Right atrium auricular region (tissue), 2 donors: Measurements from ENCODE around the gene OPN1SW. TPM values are rescaled to one million over a fixed set of nuclear protein-coding genes. Genes with fewer than 3 reads are reported as not detected.

ENCODE experiments used
- DNase-seq: peaks from one replicate; pipeline ENCODE4 v3.0.0-alpha.2; 2019; ENCODE audit warnings: low spot score
- H3K27ac ChIP-seq, 2 donors: fragments of 200-600 bp; sonication (generic); 1 replicate in 1 of 2; 2 replicates in 1 of 2; pipeline ENCODE4 v1.5.1; 2016 to 2019
- H3K27me3 ChIP-seq, 2 donors: fragments of 200-600 bp; sonication (generic); one replicate each; pipeline versions ENCODE4 v1.5.1 to v1.6.0; 2017 to 2019
- H3K36me3 ChIP-seq: fragments of 200-600 bp; sonication (generic); one replicate; pipeline ENCODE4 v1.5.1; 2016
- H3K4me1 ChIP-seq, 2 donors: fragments of 200-600 bp; sonication (generic); one replicate each; pipeline versions ENCODE4 v1.5.1 to v1.6.0; 2017 to 2019
- H3K4me3 ChIP-seq, 2 donors: fragments of 200-600 bp; sonication (generic); 1 replicate in 1 of 2; 2 replicates in 1 of 2; pipeline ENCODE4 v1.5.1; 2017 to 2019; ENCODE audit warnings: mild to moderate bottlenecking in 1 of 2, moderate library complexity in 1 of 2
- H3K9me3 ChIP-seq, 2 donors: fragments of 200-600 bp; sonication (generic); one replicate each; pipeline ENCODE4 v1.5.1; 2019
- CTCF ChIP-seq, 2 donors: fragments of 200-600 bp; sonication (generic); IDR thresholded peaks; one replicate each; pipeline ENCODE4 v1.5.1; 2019; ENCODE audit warnings: antibody characterized with exemption in 2 of 2
- total RNA-seq, 2 donors: library from RNA; depleted of rRNA; stranded (reverse); fragments of >200 nt; gene quantifications; one replicate each; pipeline ENCODE4 v1.1.0, GENCODE V29; 2016

Gene OPN1SW
- total RNA-seq, 2 donors from 2014 or later: not detected

GRCh38 chr7:128728598-128728997 is 47.0 kb downstream of the OPN1SW start:
- Histone ChIP-seq H3K27me3 (no peaks in the 10 kb centered on the region), H3K36me3 (no peaks in the 10 kb centered on the region), H3K27ac (no peak overlapping the region), H3K9me3 (no peaks in the 10 kb centered on the region), H3K4me3 (no peak overlapping the region), H3K4me1 (no peaks in the 10 kb centered on the region)
- no peak for DNase-seq
- TF ChIP-seq CTCF (IDR thresholded peaks at IDR 0.05): no peak

DNA sequence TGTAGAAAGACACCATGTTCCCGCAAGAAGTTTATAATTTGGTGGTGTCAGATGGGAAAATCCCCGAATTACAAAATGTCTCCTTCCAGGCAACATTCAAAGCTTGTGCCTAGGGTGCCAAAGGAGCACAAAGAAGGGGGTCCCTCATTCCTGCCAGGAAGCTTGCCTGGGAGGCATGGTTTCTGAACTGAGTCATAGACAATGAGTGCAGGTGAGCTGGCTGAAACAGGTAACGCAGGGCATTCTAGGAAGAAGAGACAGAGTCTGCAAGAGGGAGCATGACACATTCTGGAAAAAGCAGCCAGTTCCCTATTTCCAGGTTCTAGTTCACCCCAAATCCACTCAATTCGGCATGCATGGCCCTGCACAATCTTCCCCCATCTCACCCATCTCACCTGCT is 48.4 kb downstream of the OPN1SW start:
- no peak overlapping the region for H3K27ac ChIP-seq

DNA sequence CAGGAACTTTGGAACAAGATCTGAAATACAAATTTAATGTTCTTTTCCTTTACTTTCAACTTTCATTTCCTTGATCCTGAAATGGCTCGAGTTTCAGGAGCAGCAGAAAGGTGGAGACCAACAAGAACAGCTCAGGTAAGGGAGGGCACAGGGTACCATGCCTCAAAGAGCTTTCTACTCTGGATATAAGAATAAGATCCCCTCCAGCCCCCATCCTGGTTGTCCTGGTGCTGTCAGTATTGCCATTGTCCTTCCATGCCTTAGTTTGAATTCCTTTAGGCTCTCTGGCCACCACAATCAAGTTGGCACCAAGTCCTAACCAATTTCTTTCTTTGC is 48.9 kb downstream of the OPN1SW start:
- H3K27ac ChIP-seq: no peak overlapping the region
- no peaks in the 10 kb centered on the region for H3K27me3 ChIP-seq
- no peaks in the 10 kb centered on the region for H3K36me3 ChIP-seq
- H3K4me1 ChIP-seq: no peaks in the 10 kb centered on the region
- no peak overlapping the region for H3K4me3 ChIP-seq
- DNase-seq: no peak
- TF ChIP-seq CTCF (IDR thresholded peaks at IDR 0.05): no peak
- H3K9me3 ChIP-seq: no peaks in the 10 kb centered on the region

More for the DNA sequence above, 48.4 kb downstream of the OPN1SW start:
- DNase-seq: no peak
- H3K9me3 ChIP-seq: no peaks in the 10 kb centered on the region
- H3K27me3 ChIP-seq: no peaks in the 10 kb centered on the region
- no peak for TF ChIP-seq CTCF (IDR thresholded peaks at IDR 0.05)
- no peaks in the 10 kb centered on the region for H3K36me3 ChIP-seq
- no peaks in the 10 kb centered on the region for H3K4me1 ChIP-seq
- no peak overlapping the region for H3K4me3 ChIP-seq

DNA sequence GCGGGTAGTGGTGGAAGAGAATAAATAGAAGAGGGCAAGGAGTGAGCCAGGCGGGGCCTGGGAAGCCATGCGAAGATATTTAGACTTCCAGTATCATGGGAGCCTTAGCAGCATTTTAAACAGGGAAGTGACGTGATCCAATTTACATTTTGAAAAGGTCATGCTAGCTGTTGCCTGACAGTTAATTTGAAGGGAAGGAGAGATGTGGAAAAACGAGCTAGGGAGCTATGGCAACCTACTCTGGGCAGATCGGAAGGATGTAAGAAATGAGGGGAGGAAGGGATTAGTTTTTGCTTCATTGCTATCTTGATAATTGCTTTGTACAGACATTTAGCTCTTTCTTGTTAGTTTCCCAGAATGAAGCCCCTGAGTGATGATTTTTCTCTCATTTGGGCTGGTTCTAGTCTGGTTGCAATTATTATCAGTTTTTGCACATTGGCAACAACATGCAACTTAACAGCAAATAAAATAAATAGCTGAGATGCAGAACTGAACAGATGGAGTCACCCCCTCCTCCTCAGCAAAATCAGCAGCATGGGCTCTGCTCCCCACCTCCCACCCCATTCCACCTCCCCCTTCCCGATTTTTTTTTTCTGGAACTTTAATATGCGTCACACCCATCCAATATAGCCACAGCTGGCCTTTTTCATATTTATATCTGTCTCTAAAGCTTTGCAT is 49.4 kb downstream of the OPN1SW start:
- no peak for DNase-seq
- Histone ChIP-seq H3K4me3 (no peak overlapping the region), H3K9me3 (no peaks in the 10 kb centered on the region), H3K27me3 (no peaks in the 10 kb centered on the region), H3K4me1 (no peaks in the 10 kb centered on the region), H3K27ac (no peak overlapping the region), H3K36me3 (no peaks in the 10 kb centered on the region)
- no peak for TF ChIP-seq CTCF (IDR thresholded peaks at IDR 0.05)

DNA sequence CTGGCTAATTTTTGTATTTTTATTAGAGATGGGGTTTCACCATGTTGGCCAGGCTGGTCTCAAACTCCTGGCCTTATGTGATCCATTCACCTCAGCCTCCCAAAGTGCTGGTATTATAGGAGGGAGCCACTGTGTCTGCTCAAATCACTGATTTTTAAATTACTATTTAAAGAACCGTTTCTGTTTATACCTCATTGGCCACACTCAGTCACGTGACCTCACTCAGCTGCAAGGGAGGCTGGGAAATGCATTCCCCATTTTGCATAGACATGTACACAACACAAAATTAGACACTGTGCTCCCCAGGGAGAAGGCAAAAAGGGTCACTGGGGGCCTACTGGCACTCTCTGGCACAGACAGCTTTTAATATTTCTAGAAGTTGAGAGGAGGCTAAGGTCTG is 50.1 kb downstream of the OPN1SW start:
- Histone ChIP-seq H3K27ac (no peak overlapping the region), H3K27me3 (no peaks in the 10 kb centered on the region), H3K36me3 (no peaks in the 10 kb centered on the region), H3K9me3 (no peaks in the 10 kb centered on the region), H3K4me3 (no peak overlapping the region), H3K4me1 (no peaks in the 10 kb centered on the region)
- DNase-seq: no peak
- TF ChIP-seq CTCF (IDR thresholded peaks at IDR 0.05): no peak

DNA sequence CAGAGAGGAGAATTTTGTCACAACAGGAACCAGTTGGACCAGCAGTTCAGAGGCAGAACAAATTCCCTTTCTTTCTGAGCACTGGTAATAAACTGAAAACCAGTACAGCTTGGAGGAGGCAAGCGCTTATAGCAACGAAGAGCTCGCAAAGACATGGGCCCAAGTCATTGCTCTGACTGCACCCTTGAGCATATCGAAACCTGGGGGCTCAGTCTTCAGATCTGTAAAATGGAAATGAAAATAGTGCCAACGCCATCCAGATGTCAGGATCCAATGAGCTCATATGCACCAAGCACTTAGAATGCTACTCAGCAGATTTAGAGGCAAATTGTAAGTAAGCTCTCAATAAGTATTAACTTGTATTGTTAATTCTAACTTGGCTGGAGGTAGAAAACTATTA is 50.9 kb downstream of the OPN1SW start:
- H3K9me3 ChIP-seq: no peaks in the 10 kb centered on the region
- DNase-seq: no peak
- H3K27ac ChIP-seq: no peak overlapping the region
- no peaks in the 10 kb centered on the region for H3K4me1 ChIP-seq
- no peaks in the 10 kb centered on the region for H3K27me3 ChIP-seq
- no peak for TF ChIP-seq CTCF (IDR thresholded peaks at IDR 0.05)
- no peak overlapping the region for H3K4me3 ChIP-seq
- no peaks in the 10 kb centered on the region for H3K36me3 ChIP-seq
